AML-193 (cell line): Measurements from ENCODE around the gene SLIT1.

Experiments used
- DNase-seq, 2 experiments: peaks; one replicate each; lab custom pipeline; 2025; lab: John Stamatoyannopoulos, UW

The SLIT1 gene

GRCh38 chr10:97140049-97140846 lies 45.5 kb downstream of the SLIT1 start:
- DNase-seq: no peak

GRCh38 chr10:97139651-97140048 lies 46.1 kb downstream of the SLIT1 start:
- no peak for DNase-seq

- DNase-seq: no peak
These were observed 46.9 kb downstream of the SLIT1 start for GRCh38 chr10:97138846-97139245.

GRCh38 chr10:97138174-97138573 lies 47.6 kb downstream of the SLIT1 start:
- no peak for DNase-seq

- DNase-seq: no peak
These were observed 49.0 kb downstream of the SLIT1 start for GRCh38 chr10:97136756-97137155.

GRCh38 chr10:97135464-97135863 lies 50.3 kb downstream of the SLIT1 start:
- no peak for DNase-seq

GRCh38 chr10:97134983-97135382 lies 50.8 kb downstream of the SLIT1 start:
- no peak for DNase-seq

- DNase-seq: no peak
These were observed 51.6 kb downstream of the SLIT1 start for GRCh38 chr10:97134110-97134509.

GRCh38 chr10:97132273-97132672 lies 53.5 kb downstream of the SLIT1 start:
- DNase-seq: no peak

GRCh38 chr10:97131666-97132065 lies 54.1 kb downstream of the SLIT1 start:
- DNase-seq: no peak

- no peak for DNase-seq
These were observed 54.6 kb downstream of the SLIT1 start for GRCh38 chr10:97131181-97131628.

GRCh38 chr10:97129666-97130065 lies 56.1 kb downstream of the SLIT1 start:
- DNase-seq: no peak

- DNase-seq: no peak
These were observed 57.1 kb downstream of the SLIT1 start for GRCh38 chr10:97128516-97129154.

- DNase-seq: no peak
These were observed 57.7 kb downstream of the SLIT1 start for GRCh38 chr10:97128039-97128492.

- no peak for DNase-seq
These were observed 58.2 kb downstream of the SLIT1 start for GRCh38 chr10:97127509-97127908.

- DNase-seq: no peak
These were observed 61.5 kb downstream of the SLIT1 start for GRCh38 chr10:97124211-97124610.

GRCh38 chr10:97123765-97124164 lies 62.0 kb downstream of the SLIT1 start:
- DNase-seq: no peak

GRCh38 chr10:97121041-97121440 lies 64.7 kb downstream of the SLIT1 start:
- no peak for DNase-seq

GRCh38 chr10:97120370-97120769 lies 65.4 kb downstream of the SLIT1 start:
- no peak for DNase-seq

GRCh38 chr10:97119058-97119745 lies 66.6 kb downstream of the SLIT1 start:
- no peak for DNase-seq

- no peak for DNase-seq
These were observed 68.4 kb downstream of the SLIT1 start for GRCh38 chr10:97117372-97117771.

- no peak for DNase-seq
These were observed 69.1 kb downstream of the SLIT1 start for GRCh38 chr10:97116462-97117162.
